Colonic mucosa (tissue), 4 donors: ENCODE results near the gene JOSD1. TPM values are rescaled to one million over a fixed set of nuclear protein-coding genes. Genes with fewer than 3 reads are reported as not detected.

Experiments used
- DNase-seq: peaks from one replicate; pipeline ENCODE4 v3.0.0-alpha.2; 2020
- H3K27ac ChIP-seq: fragments of 200-600 bp; one replicate; pipeline ENCODE4 v1.8.0; 2021
- H3K27me3 ChIP-seq: fragments of 200-600 bp; one replicate; pipeline ENCODE4 v1.8.0; 2021
- H3K36me3 ChIP-seq: fragments of 200-600 bp; one replicate; pipeline ENCODE4 v1.8.0; 2021
- H3K4me1 ChIP-seq: fragments of 200-600 bp; one replicate; pipeline ENCODE4 v1.8.0; 2021; ENCODE audit warnings: mild to moderate bottlenecking
- H3K4me3 ChIP-seq: fragments of 200-600 bp; one replicate; pipeline ENCODE4 v1.8.0; 2021
- H3K9ac ChIP-seq, 2 donors: one replicate each; pipeline ENCODE4 v1.7.0; 2013; ENCODE audit warnings: control low read depth in 2 of 2, low read depth in 2 of 2, low read length in 2 of 2
- H3K9me3 ChIP-seq: fragments of 200-600 bp; one replicate; pipeline ENCODE4 v1.8.0; 2021
- CTCF ChIP-seq: fragments of 200-600 bp; IDR thresholded peaks from one replicate; pipeline ENCODE4 v1.8.0; 2022; ENCODE audit warnings: antibody characterized with exemption, mild to moderate bottlenecking
- intact Hi-C: fragments of 100-400 bp; cut with DNase I; formaldehyde crosslinking; loops from one replicate; pipeline ENCODE4 v1.14.1; 2022
- total RNA-seq, 2 donors: library from RNA; stranded (reverse); fragmentation: NEBNext Ultra II Directional in 1 of 2; extraction: Animal tissue kit (Norgen Biotek cat#: 25700) in 1 of 2; gene quantifications; one replicate each; pipeline ENCODE4 v1.2.1, GENCODE V29; 2021
- donor health status: healthy.
- donor health status: DM: no; HTN: no; CAD: no.
- donor health status: DM: no; HTN: no; CAD: no.

JOSD1 gene
- total RNA-seq, 2 donors from 2014 or later, result 52.4 to 108 TPM

GRCh38 chr22:38710351-38710750, 9.6 kb upstream of the JOSD1 start:
- H3K4me1 ChIP-seq, result peaks cover 9% of the 10 kb centered on the region
- H3K4me3 ChIP-seq, result no peak overlapping the region
- no peak overlapping the region for H3K27ac ChIP-seq
- DNase-seq, result no peak
- H3K27me3 ChIP-seq, result no peaks in the 10 kb centered on the region
- no peak for TF ChIP-seq CTCF
- intact Hi-C loops, result no loop called here
- H3K36me3 ChIP-seq, result no peaks in the 10 kb centered on the region
- H3K9me3 ChIP-seq, result no peaks in the 10 kb centered on the region
- no peak overlapping the region for H3K9ac ChIP-seq

- no peaks in the 10 kb centered on the region for H3K27me3 ChIP-seq
- intact Hi-C loops, result no loop called here
- H3K9me3 ChIP-seq, result no peaks in the 10 kb centered on the region
- H3K36me3 ChIP-seq, result no peaks in the 10 kb centered on the region
- H3K4me3 ChIP-seq, result no peak overlapping the region
- peaks cover 16% of the 10 kb centered on the region for H3K4me1 ChIP-seq
- H3K9ac ChIP-seq, result no peak overlapping the region
- no peak for TF ChIP-seq CTCF
- DNase-seq, result no peak
- no peak overlapping the region for H3K27ac ChIP-seq
Observed at GRCh38 chr22:38709306-38709705, 8.6 kb upstream of the JOSD1 start.

GRCh38 chr22:38707984-38708383, 7.2 kb upstream of the JOSD1 start:
- no peak overlapping the region for H3K4me3 ChIP-seq
- H3K27ac ChIP-seq, result peak overlapping the region; percentile 98
- DNase-seq, result no peak
- peak overlapping the region in 1 of 2 donors; percentile 42 for H3K9ac ChIP-seq
- intact Hi-C loops, result no loop called here
- H3K4me1 ChIP-seq, result peaks cover 16% of the 10 kb centered on the region
- no peak for TF ChIP-seq CTCF
- no peaks in the 10 kb centered on the region for H3K9me3 ChIP-seq
- no peaks in the 10 kb centered on the region for H3K36me3 ChIP-seq
- no peaks in the 10 kb centered on the region for H3K27me3 ChIP-seq

GRCh38 chr22:38707346-38707745, 6.6 kb upstream of the JOSD1 start:
- intact Hi-C loops, result no loop called here
- no peak for TF ChIP-seq CTCF
- no peaks in the 10 kb centered on the region for H3K36me3 ChIP-seq
- H3K4me1 ChIP-seq, result peaks cover 16% of the 10 kb centered on the region
- H3K27me3 ChIP-seq, result no peaks in the 10 kb centered on the region
- no peaks in the 10 kb centered on the region for H3K9me3 ChIP-seq
- H3K4me3 ChIP-seq, result peak overlapping the region; percentile 97
- H3K9ac ChIP-seq, result peak overlapping the region in 1 of 2 donors; percentile 70
- peak; percentile 49 for DNase-seq
- H3K27ac ChIP-seq, result peak overlapping the region; percentile 98

GRCh38 chr22:38706901-38707195, 6.1 kb upstream of the JOSD1 start:
- intact Hi-C loops, result no loop called here
- Histone ChIP-seq H3K4me3 (peak overlapping the region; percentile 97), H3K4me1 (peaks cover 16% of the 10 kb centered on the region), H3K27ac (peak overlapping the region; percentile 98), H3K27me3 (no peaks in the 10 kb centered on the region), H3K9me3 (no peaks in the 10 kb centered on the region), H3K36me3 (no peaks in the 10 kb centered on the region), H3K9ac (peak overlapping the region; percentile 70 to 97)
- TF ChIP-seq CTCF, result no peak
- no peak for DNase-seq
